ENCODE results near the gene EVI5L.
A peak's percentile ranks its signal among the peaks of the same experiment; 100 is the strongest.
"Not testable (repeated sequence)": the region's sequence is repeated elsewhere in the genome, so short reads cannot be mapped to it uniquely, and the experiment has no call there.

EVI5L gene

DNA sequence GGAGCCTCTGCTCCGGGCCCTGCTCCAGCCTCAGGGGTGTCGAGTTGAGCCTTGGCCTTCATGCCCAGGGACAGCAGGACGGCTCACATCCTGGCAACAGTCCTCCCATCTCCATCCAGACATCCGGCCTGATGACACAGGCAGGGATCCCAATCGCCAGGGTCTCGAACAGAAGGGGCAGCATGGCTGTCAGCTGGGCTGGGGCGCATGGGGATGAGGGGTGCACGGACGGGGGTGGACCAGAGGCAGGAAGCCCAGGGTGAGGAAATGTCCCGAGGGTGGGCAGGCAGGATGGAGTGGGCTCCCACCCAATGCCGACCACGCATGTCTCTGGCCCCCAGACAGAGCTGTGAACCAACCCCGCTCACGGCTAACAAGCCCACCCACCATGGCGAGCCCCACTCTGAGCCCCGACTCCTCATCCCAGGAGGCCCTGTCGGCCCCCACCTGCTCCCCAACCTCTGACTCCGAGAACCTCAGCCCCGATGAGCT is 16.2 kb downstream of the EVI5L start:
- no peak for DNase-seq (ENCODE audit: low spot score)

- no peak for DNase-seq (ENCODE audit: low spot score)
Observed at GRCh38 chr19:7847664-7848063, 17.6 kb downstream of the EVI5L start.

GRCh38 chr19:7848779-7849457 is 18.9 kb downstream of the EVI5L start:
- DNase-seq (ENCODE audit: low spot score), result no peak

DNA sequence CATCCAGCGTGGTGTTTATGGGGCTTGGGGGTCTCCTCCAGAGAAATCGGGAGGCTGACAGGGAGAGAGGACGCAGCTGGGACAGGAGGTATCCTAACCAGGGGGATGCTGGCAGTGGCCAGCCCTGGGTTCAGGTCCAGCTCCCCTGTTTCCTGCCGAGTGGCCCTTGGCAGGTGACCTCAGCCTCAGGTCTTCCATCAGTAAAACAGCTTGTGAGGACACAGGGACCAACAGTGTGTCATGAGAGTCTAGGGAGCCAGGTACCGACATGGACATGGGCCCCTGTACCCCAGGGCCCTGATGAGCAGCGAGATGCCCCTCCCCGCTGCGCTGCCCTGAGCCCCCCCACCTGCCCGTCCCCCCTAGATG is 19.6 kb downstream of the EVI5L start:
- DNase-seq (ENCODE audit: low spot score), result no peak

DNA sequence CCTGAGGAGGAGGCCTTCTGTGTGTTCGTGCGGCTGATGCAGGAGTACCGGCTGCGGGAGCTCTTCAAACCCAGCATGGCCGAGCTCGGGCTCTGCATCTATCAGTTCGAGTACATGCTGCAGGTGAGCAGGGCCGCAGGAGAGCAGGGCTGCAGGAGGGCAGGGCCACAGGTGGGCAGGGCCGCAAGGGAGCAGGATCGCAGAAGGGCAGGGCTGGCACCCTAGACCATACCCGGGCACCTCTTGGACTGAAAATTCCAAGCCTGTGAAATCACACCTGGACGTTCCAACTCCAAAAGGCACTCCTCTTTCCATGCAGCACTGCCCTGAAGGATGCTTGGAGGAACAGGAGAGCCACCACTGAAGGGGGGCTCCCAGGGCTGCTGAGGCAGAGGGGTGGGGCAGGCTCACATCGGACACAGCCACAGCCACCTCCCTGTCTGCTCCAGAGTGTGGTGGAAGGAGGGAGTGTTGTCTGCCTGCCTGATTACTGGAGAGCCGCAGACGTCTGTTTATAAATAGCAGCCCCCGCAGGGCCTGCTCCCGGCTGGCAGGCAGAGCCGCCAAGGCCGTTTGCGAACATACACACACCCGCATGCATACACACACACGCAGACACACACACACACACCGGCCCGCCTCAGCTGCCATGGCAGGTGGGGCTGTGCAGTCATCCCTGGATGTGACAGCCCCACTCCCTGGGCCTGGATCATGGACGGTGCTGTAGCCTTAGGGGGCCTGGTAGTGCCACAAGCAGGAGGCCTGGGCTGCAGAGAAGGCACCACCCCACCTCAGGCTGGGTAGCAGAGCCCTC is 20.2 kb downstream of the EVI5L start:
- no peak for DNase-seq (ENCODE audit: low spot score)

DNA sequence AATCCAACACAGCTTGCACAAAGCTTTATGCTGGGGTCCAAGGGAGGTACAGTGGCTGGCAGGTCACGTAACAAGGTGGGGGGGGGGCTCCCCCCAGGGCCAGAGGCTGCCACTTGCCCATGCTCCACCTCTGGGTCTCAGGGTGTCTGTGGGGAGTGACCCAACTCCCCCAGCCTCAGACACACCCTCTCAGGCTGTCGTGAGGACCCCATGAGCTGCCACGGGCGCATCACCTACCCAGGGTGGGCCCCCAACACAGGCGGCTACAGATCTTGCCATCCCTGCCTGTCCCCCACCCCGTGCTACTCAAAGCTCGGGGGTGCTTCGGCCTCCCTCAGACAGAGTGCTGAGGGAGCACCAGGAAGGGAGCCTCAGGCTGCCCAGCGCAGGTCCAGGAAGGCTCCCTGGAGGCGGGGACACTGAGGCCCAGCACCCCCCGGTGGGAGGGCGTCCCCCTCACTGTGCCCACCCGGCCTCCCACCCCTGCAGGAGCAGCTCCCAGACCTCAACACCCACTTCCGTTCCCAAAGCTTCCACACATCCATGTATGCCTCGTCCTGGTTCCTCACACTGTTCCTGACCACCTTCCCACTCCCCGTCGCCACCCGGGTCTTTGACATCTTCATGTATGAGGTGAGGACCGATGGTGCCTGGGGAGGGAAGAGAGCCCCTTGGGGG is 21.1 kb downstream of the EVI5L start:
- no peak for DNase-seq (ENCODE audit: low spot score)

GRCh38 chr19:7851623-7852500 is 21.8 kb downstream of the EVI5L start:
- peak; percentile 99 for DNase-seq (ENCODE audit: low spot score)

GRCh38 chr19:7852851-7853769 is 23.1 kb downstream of the EVI5L start:
- DNase-seq (ENCODE audit: low spot score), result peak; percentile 78

DNA sequence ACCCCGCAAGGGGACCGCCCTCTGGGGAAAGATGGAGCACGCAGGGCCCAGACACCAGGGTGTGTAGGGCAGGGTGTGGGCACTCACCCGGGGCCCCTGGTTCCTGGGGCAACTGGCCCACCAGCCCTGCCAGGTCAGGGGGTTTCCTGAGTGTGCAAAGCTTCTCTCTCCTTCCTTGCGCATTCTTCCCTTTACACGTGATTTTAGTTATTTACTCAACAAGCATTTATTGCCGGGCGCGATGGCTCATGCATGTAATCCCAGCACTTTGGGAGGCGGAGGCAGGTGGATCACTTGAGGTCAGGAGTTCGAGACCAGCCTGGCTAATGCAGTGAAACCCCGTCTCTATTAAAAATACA is 23.7 kb downstream of the EVI5L start:
- no peak for DNase-seq (ENCODE audit: low spot score)

DNA sequence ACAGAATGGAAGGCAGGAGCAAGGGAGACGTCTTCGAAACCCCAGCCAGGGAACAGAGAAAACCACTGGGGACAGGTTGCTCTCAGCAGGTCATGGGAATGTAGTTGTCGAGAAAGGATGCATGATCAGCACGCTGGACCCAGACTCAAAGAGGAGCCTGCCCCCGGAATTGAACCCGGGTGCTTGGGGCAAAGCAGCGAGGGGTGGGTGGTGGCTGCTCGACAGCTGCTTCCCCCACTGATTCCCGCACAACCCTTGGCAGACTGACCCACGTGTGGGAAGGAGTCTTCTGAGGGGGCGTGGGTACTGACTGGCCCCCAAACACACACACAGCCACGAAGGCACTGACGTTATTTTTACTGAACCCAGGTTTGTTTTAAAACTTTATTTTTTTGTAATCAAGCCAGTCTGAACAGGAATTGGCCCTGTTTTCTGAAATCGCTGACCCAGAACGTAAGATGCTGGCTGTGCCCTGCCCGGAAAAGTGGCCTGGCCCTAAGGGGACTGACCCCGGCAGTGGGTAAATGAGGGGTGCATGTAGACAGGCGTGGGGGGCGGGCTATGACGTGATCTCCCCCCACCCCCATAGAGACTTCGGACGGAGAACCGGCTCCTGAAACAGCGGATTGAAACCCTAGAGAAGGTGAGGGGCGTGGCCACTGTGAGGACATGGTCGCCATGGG is 25.5 kb downstream of the EVI5L start:
- DNase-seq (ENCODE audit: low spot score), result no peak

DNA sequence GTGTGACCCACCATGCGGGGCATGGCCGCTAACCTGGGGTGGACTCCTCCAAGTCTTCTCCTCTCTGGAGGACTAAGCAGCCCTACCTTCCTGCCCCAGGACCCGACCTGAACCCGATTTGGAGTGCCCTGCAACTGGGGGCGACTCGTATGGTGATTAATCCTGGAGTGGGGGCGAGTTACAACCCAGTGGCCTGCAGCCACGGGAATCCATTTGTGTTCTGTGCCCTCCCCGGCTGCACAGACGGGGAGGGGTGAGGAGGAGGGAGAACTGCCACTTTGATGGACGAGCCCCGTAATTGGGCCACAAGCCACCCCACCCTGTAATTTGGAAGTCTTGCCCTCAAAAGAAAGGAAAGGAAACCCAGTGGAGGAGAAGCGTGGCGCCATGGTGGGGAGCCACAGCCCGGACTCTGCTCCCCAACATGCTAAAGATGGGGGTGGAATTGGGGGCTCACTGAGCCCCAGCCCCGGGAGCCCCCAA is 26.1 kb downstream of the EVI5L start:
- no peak for DNase-seq (ENCODE audit: low spot score)

GRCh38 chr19:7856679-7857663 is 27.0 kb downstream of the EVI5L start:
- no peak for DNase-seq (ENCODE audit: low spot score)

DNA sequence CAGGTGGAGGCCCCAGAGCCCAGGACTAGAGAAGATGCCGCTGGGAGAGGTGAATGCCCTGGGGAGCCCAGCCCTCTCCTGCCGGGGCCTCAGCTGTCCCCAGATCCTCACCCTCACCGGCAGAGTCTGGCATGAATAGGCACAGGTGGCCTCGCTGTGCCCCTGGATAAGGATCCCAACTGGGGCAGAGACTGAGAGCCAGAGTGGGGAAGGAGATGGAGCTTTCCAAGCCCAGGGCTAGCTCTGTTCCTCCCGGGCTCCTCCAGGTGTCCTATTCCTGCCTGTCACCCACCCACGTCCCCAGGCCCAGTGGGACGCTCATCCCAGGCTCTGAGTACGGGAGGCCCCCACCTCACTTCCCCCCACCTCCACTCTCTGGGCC is 27.7 kb downstream of the EVI5L start:
- DNase-seq (ENCODE audit: low spot score), result no peak

DNA sequence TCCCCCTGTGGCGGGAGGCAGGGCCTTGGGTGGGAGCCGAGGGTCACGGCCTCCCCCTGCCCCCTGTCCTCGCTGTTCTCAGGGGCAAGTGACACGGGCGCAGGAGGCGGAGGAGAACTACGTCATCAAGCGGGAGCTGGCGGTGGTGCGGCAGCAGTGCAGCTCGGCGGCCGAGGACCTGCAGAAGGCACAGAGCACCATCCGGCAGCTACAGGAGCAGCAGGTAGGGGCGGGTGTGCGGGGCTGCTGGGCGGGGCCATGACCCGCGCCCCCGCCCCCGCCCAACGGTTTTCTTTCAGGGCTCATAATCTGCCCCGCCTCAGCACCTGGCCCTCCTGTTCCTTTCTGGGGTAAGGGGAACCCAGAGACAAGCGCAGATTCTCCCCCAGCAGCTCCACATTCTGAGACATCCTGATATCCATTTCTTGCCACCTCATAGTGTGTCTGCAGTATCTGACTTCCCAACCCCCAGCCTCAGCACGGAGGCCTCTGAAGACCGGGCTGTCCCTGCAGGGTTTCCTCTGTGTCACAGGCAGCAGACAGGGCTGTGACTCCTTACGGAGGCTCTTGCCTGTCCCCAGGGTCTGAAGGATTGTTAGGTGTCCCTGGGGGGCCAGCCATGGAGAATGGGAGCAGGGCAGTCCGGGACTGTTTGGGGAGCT is 28.2 kb downstream of the EVI5L start:
- DNase-seq (ENCODE audit: low spot score), result no peak

DNA sequence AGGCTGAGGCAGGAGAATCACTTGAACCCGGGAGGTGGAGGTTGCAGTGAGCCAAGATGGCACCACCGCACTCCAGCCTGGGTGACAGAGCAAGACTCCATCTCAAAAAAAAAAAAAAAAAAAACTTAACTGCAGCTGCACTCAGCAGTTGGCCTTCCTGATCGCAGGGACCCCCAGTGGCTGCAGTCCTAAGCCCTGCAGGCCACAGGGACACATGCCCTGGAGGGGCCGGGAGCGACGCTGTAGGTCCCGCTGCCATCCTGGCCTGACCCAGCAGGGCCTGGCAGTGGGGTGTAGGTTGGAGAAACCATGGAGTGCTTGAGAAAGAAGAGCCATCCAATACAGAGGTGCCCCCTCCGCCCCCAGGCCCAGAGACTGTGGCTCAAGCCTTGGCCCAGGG is 29.1 kb downstream of the EVI5L start:
- not testable (repeated sequence) for DNase-seq (ENCODE audit: low spot score)

DNA sequence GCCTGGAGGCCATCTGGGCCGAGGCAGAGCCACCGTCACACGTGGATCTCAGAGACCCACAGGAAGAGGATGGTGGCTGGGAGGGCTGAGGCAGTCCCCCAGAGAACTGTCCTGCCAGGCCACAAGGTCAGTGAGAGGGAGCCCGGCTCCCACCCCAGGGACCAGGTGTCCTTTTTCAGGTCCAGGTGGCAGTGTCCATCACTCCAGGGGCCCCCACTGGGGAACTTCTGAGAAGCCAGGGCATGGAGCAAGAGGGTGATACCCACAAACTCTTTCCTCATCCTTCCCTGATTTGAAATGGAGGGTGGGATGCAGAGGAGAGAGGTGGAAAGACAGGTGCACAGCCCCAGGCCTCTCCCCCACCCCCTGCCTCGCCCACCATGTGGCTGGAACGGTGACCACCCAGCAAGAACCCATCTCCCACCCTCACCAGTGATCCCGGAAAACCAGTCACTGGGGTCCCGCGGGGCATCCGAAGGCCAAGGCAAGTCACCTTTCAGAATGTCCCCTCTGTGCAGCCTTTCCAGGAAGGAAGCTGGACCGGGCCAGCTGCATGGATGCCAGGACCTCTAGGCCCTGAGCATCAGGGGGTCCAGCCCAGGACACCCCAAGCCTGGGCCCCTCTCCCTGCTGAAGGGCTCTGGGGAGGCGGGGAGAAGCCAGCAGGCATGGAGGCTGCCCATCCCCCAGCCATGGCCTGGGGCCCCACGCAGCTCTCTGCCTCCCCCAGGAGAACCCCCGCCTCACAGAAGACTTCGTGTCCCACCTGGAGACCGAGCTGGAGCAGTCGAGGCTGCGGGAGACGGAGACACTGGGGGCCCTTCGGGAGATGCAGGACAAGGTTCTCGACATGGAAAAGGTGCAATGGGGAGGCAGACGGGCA is 30.1 kb downstream of the EVI5L start:
- DNase-seq (ENCODE audit: low spot score), result no peak

Data from globus pallidus (tissue), 1 donor.